ENCODE measurements around the gene SLC5A7. TPM values are rescaled to one million over a fixed set of nuclear protein-coding genes. Genes with fewer than 3 reads are reported as not detected.

SLC5A7 gene
- 1.1 TPM for total RNA-seq

DNA sequence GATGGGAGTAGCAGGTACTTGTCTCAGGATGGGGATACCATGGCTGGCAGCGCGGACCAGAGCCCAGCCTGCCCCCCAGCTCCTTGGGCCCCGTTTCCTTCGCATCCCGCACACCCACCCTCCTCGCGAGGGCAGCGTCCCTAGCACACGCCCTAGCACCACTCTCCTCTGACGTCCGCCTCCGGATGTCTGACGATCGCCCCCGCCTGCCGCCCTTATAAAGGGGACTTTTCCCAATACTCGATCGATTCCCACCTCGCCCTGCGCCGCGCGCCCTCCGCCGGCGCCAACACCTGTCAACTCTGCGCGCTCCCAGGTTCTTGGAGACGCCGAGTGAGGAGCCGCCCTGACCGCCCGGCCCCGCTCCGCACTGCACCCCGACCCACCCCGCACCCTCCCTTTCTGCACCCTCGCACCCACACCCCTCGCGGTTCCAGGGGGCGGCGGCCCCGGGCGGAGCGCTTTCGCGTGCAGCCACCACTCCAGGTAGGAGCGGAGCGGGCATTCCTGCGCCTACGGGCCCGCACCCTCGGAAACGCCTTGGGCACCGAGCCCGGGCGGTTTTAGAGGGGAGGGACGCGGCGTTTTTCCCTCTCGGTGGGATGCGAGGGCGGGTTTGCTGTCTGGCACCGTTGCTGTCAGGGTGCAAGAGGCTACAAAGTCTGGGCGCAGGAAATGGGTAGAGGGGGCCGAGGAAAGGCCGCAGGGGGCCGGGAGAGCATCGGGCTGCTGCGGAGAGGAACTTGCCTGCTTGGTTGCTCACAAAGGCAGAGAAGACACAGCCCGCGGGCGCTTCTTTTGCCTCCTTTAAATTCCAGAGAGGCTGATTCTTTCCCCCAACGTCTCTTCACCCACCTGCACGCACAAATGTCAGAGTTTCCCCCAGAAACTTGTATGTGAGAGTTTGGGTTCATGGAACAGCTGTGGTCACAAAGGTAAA, at the start of gene SLC5A7:
SLC5A7 (plus strand) TSS at position 247 of the 940 bp plus-strand sequence. CDS start 1,632 bp downstream, outside the sequence.

Other genes starting within 250 kb of the SLC5A7 start
- gene RGPD4, start 159.6 kb upstream of the SLC5A7 start, total RNA-seq: 2.2 TPM

Data from camera-type eye (tissue), 1 donor.